HEK293 (cell line): ENCODE data around the gene N4BP3.

ENCODE experiments used
- GLI4 ChIP-seq: fragments of 450-650 bp; formaldehyde crosslinking; IDR thresholded peaks from 2 replicates; pipeline ENCODE4 v1.5.1; 2016; ENCODE audit warnings: missing biosample characterization, missing genetic modification characterization
- HIC1 ChIP-seq: fragments of 450-650 bp; formaldehyde crosslinking; IDR thresholded peaks from 2 replicates; pipeline ENCODE4 v1.5.1; 2016; ENCODE audit warnings: missing biosample characterization, missing genetic modification characterization
- HOXD13 ChIP-seq: sonication (generic); formaldehyde crosslinking; IDR thresholded peaks from 2 replicates; pipeline ENCODE4 v1.8.0; 2022; ENCODE audit warnings: missing genetic modification reagents, borderline replicate concordance
- KLF1 ChIP-seq: fragments of 450-650 bp; formaldehyde crosslinking; IDR thresholded peaks from 2 replicates; pipeline ENCODE4 v1.5.1; 2016; ENCODE audit warnings: missing biosample characterization, missing genetic modification characterization
- MYNN ChIP-seq: fragments of 450-650 bp; formaldehyde crosslinking; IDR thresholded peaks from 2 replicates; pipeline ENCODE4 v1.5.1; 2016; ENCODE audit warnings: missing biosample characterization, missing genetic modification characterization, borderline replicate concordance
- PRDM1 ChIP-seq: fragments of 450-650 bp; formaldehyde crosslinking; IDR thresholded peaks from 2 replicates; pipeline ENCODE4; 2016; ENCODE audit warnings: missing biosample characterization, missing genetic modification characterization
- YY2 ChIP-seq: fragments of 450-650 bp; formaldehyde crosslinking; IDR thresholded peaks from 2 replicates; pipeline ENCODE4 v1.5.1; 2016; ENCODE audit warnings: missing biosample characterization, missing genetic modification characterization
- ZBTB49 ChIP-seq: fragments of 450-650 bp; formaldehyde crosslinking; IDR thresholded peaks from 2 replicates; pipeline ENCODE4 v1.5.1; 2016; ENCODE audit warnings: missing biosample characterization, missing genetic modification characterization, low read depth
- ZFHX2 ChIP-seq: fragments of 450-650 bp; formaldehyde crosslinking; conservative IDR thresholded peaks from 2 replicates; pipeline ENCODE4 v1.5.1; 2016; ENCODE audit warnings: missing biosample characterization, missing genetic modification characterization
- ZIC2 ChIP-seq: fragments of 450-650 bp; formaldehyde crosslinking; IDR thresholded peaks from 2 replicates; pipeline ENCODE4 v1.5.1; 2016; ENCODE audit warnings: missing biosample characterization, missing genetic modification characterization
- ZNF146 ChIP-seq: fragments of 450-650 bp; formaldehyde crosslinking; IDR thresholded peaks from 2 replicates; pipeline ENCODE4 v1.5.1; 2016; ENCODE audit warnings: missing biosample characterization, missing genetic modification characterization
- ZNF174 ChIP-seq: fragments of 450-650 bp; formaldehyde crosslinking; IDR thresholded peaks from 2 replicates; pipeline ENCODE4 v1.5.0; 2017; ENCODE audit warnings: missing biosample characterization, mild to moderate bottlenecking, missing genetic modification characterization
- ZNF2 ChIP-seq: fragments of 450-650 bp; formaldehyde crosslinking; IDR thresholded peaks from 2 replicates; pipeline ENCODE4 v1.5.1; 2016; ENCODE audit warnings: missing biosample characterization, missing genetic modification characterization
- ZNF223 ChIP-seq: fragments of 450-650 bp; formaldehyde crosslinking; IDR thresholded peaks from 2 replicates; pipeline ENCODE4 v1.5.1; 2016; ENCODE audit warnings: missing biosample characterization, missing genetic modification characterization
- ZNF266 ChIP-seq: fragments of 450-650 bp; formaldehyde crosslinking; IDR thresholded peaks from 2 replicates; pipeline ENCODE4 v1.5.1; 2016; ENCODE audit warnings: missing biosample characterization, missing genetic modification characterization, low read depth
- ZNF341 ChIP-seq: fragments of 450-650 bp; formaldehyde crosslinking; IDR thresholded peaks from 2 replicates; pipeline ENCODE4; 2016; ENCODE audit warnings: low read depth, missing biosample characterization, missing genetic modification characterization
- ZNF354C ChIP-seq: fragments of 450-650 bp; formaldehyde crosslinking; IDR thresholded peaks from 2 replicates; pipeline ENCODE4 v1.5.1; 2016; ENCODE audit warnings: missing biosample characterization, missing genetic modification characterization, low read depth, borderline replicate concordance
- ZNF416 ChIP-seq: fragments of 450-650 bp; formaldehyde crosslinking; IDR thresholded peaks from 2 replicates; pipeline ENCODE4 v1.5.1; 2016; ENCODE audit warnings: missing biosample characterization, missing genetic modification characterization
- ZNF513 ChIP-seq: fragments of 450-650 bp; IDR thresholded peaks from 2 replicates; pipeline ENCODE4 v1.5.1; 2018; ENCODE audit warnings: missing biosample characterization, missing genetic modification characterization
- ZNF600 ChIP-seq: fragments of 450-650 bp; formaldehyde crosslinking; IDR thresholded peaks from 2 replicates; pipeline ENCODE4 v1.5.1; 2016; ENCODE audit warnings: missing biosample characterization, missing genetic modification characterization
- ZNF645 ChIP-seq: fragments of 450-650 bp; formaldehyde crosslinking; IDR thresholded peaks from 2 replicates; pipeline ENCODE4; 2016; ENCODE audit warnings: missing biosample characterization, missing genetic modification characterization
- ZNF701 ChIP-seq: fragments of 450-650 bp; formaldehyde crosslinking; IDR thresholded peaks from 2 replicates; pipeline ENCODE4 v1.5.1; 2016; ENCODE audit warnings: missing biosample characterization, missing genetic modification characterization
- ZNF768 ChIP-seq: fragments of 450-650 bp; formaldehyde crosslinking; IDR thresholded peaks from 2 replicates; pipeline ENCODE4 v1.5.1; 2018; ENCODE audit warnings: missing biosample characterization, mild to moderate bottlenecking, missing genetic modification characterization
- ZXDB ChIP-seq: fragments of 450-650 bp; formaldehyde crosslinking; IDR thresholded peaks from 2 replicates; pipeline ENCODE4 v1.5.1; 2016; ENCODE audit warnings: missing biosample characterization, missing genetic modification characterization
- TF ChIP-seq, protein P1 (sequence below): fragments of 450-650 bp; formaldehyde crosslinking; IDR thresholded peaks from 2 replicates; pipeline ENCODE4 v1.5.0; 2017; ENCODE audit warnings: missing biosample characterization, missing genetic modification characterization, borderline replicate concordance
- TF ChIP-seq, protein P2 (sequence below): fragments of 450-650 bp; formaldehyde crosslinking; IDR thresholded peaks from 2 replicates; pipeline ENCODE4 v1.5.1; 2016; ENCODE audit warnings: missing biosample characterization, missing genetic modification characterization, borderline replicate concordance
- TF ChIP-seq, protein P3 (sequence below): fragments of 450-650 bp; formaldehyde crosslinking; IDR thresholded peaks from 2 replicates; pipeline ENCODE4 v1.5.1; 2016; ENCODE audit warnings: missing biosample characterization, missing genetic modification characterization

The N4BP3 gene

GRCh38 chr5:178116143-178116885 is 3.0 kb downstream of the N4BP3 start (continued):
- TF ChIP-seq, protein P1, sequence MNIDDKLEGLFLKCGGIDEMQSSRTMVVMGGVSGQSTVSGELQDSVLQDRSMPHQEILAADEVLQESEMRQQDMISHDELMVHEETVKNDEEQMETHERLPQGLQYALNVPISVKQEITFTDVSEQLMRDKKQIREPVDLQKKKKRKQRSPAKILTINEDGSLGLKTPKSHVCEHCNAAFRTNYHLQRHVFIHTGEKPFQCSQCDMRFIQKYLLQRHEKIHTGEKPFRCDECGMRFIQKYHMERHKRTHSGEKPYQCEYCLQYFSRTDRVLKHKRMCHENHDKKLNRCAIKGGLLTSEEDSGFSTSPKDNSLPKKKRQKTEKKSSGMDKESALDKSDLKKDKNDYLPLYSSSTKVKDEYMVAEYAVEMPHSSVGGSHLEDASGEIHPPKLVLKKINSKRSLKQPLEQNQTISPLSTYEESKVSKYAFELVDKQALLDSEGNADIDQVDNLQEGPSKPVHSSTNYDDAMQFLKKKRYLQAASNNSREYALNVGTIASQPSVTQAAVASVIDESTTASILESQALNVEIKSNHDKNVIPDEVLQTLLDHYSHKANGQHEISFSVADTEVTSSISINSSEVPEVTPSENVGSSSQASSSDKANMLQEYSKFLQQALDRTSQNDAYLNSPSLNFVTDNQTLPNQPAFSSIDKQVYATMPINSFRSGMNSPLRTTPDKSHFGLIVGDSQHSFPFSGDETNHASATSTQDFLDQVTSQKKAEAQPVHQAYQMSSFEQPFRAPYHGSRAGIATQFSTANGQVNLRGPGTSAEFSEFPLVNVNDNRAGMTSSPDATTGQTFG, result no peak
- TF ChIP-seq ZFHX2 (tag by site-specific recombination), result peak; percentile 90
- TF ChIP-seq HIC1 (tag by site-specific recombination), result 0 out of 2 replicates have a peak, but pooled peaks have one; percentile 19
- 0 out of 2 replicates have a peak, but pooled peaks have one; percentile 7 for TF ChIP-seq ZIC2 (tag by site-specific recombination)
- no peak for TF ChIP-seq ZNF768 (tag by site-specific recombination)
- TF ChIP-seq ZNF223 (tag by site-specific recombination), result no peak
- TF ChIP-seq, protein P2, sequence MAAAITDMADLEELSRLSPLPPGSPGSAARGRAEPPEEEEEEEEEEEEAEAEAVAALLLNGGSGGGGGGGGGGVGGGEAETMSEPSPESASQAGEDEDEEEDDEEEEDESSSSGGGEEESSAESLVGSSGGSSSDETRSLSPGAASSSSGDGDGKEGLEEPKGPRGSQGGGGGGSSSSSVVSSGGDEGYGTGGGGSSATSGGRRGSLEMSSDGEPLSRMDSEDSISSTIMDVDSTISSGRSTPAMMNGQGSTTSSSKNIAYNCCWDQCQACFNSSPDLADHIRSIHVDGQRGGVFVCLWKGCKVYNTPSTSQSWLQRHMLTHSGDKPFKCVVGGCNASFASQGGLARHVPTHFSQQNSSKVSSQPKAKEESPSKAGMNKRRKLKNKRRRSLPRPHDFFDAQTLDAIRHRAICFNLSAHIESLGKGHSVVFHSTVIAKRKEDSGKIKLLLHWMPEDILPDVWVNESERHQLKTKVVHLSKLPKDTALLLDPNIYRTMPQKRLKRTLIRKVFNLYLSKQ (tag by site-specific recombination), result no peak
- TF ChIP-seq ZNF2 (tag by site-specific recombination), result no peak
- TF ChIP-seq ZXDB (tag by site-specific recombination), result no peak
- no peak for TF ChIP-seq ZBTB49 (tag by site-specific recombination)
- TF ChIP-seq ZNF513 (tag by site-specific recombination), result no peak
- TF ChIP-seq ZNF174, result no peak
- peak; percentile 38; the same call in 1 of the 2 replicates for TF ChIP-seq KLF1 (tag by site-specific recombination)
- no peak for TF ChIP-seq HOXD13 (CRISPR knock-in tag)
- no peak for TF ChIP-seq ZNF354C
- no peak for TF ChIP-seq ZNF645 (tag by site-specific recombination)
- no peak for TF ChIP-seq GLI4 (tag by site-specific recombination)
- TF ChIP-seq ZNF600, result 0 out of 2 replicates have a peak, but pooled peaks have one; percentile 15
- TF ChIP-seq, protein P3, sequence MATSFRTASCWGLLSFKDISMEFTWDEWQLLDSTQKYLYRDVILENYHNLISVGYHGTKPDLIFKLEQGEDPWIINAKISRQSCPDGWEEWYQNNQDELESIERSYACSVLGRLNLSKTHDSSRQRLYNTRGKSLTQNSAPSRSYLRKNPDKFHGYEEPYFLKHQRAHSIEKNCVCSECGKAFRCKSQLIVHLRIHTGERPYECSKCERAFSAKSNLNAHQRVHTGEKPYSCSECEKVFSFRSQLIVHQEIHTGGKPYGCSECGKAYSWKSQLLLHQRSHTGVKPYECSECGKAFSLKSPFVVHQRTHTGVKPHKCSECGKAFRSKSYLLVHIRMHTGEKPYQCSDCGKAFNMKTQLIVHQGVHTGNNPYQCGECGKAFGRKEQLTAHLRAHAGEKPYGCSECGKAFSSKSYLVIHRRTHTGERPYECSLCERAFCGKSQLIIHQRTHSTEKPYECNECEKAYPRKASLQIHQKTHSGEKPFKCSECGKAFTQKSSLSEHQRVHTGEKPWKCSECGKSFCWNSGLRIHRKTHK, result no peak
- no peak for TF ChIP-seq ZNF266 (tag by site-specific recombination)
- TF ChIP-seq YY2, result no peak
- TF ChIP-seq MYNN (tag by site-specific recombination), result no peak
- TF ChIP-seq ZNF341 (tag by site-specific recombination), result no peak
- TF ChIP-seq PRDM1 (tag by site-specific recombination), result no peak
- TF ChIP-seq ZNF701, result no peak
- TF ChIP-seq ZNF146 (tag by site-specific recombination), result no peak
- TF ChIP-seq ZNF416 (tag by site-specific recombination), result no peak
